GM12873 (cell line): ENCODE results near the gene MCM7.

Experiments
- CTCF ChIP-seq: IDR thresholded peaks from 2 replicates; pipeline ENCODE4 v1.5.1; 2012; ENCODE audit warnings: low read depth, mild to moderate bottlenecking, moderate library complexity, low read length, control low read depth; ENCODE audit not compliant: insufficient read depth; ENCODE audit errors: missing control alignments

The MCM7 gene

GRCh38 chr7:100089458-100090196 is 11.6 kb downstream of the MCM7 start:
- TF ChIP-seq CTCF, result no peak

- no peak for TF ChIP-seq CTCF
These were observed 12.4 kb downstream of the MCM7 start, which contains the start of gene COPS6 for GRCh38 chr7:100088621-100089457. COPS6 (plus strand) TSS chr7:100088969; CDS start chr7:100088991, 22 bp downstream.

- no peak for TF ChIP-seq CTCF
These were observed 13.0 kb downstream of the MCM7 start for GRCh38 chr7:100088095-100088620.

- TF ChIP-seq CTCF, result no peak
These were observed 14.0 kb downstream of the MCM7 start for GRCh38 chr7:100087055-100087750.

GRCh38 chr7:100085515-100085914 is 15.7 kb downstream of the MCM7 start:
- TF ChIP-seq CTCF, result no peak

- TF ChIP-seq CTCF, result no peak
These were observed 18.2 kb downstream of the MCM7 start for GRCh38 chr7:100082978-100083377.

- TF ChIP-seq CTCF, result peak; percentile 82
These were observed 19.6 kb downstream of the MCM7 start, which contains the start of gene ZNF3 for GRCh38 chr7:100081535-100082102. ZNF3 (minus strand) TSS chr7:100081723; CDS start chr7:100077357, 4,366 bp downstream.
